HG02588 (cell line): ENCODE results near the gene ANXA5.
"Not testable (repeated sequence)": the region's sequence is repeated elsewhere in the genome, so short reads cannot be mapped to it uniquely, and the experiment has no call there.

Experiments used
- ATAC-seq: cut with Tn5 transposase; IDR thresholded peaks from one replicate; pipeline ENCODE4 v1.9.1; 2021; ENCODE audit warnings: mild to moderate bottlenecking, moderate library complexity; ENCODE audit not compliant: unreplicated experiment

ANXA5 gene

DNA sequence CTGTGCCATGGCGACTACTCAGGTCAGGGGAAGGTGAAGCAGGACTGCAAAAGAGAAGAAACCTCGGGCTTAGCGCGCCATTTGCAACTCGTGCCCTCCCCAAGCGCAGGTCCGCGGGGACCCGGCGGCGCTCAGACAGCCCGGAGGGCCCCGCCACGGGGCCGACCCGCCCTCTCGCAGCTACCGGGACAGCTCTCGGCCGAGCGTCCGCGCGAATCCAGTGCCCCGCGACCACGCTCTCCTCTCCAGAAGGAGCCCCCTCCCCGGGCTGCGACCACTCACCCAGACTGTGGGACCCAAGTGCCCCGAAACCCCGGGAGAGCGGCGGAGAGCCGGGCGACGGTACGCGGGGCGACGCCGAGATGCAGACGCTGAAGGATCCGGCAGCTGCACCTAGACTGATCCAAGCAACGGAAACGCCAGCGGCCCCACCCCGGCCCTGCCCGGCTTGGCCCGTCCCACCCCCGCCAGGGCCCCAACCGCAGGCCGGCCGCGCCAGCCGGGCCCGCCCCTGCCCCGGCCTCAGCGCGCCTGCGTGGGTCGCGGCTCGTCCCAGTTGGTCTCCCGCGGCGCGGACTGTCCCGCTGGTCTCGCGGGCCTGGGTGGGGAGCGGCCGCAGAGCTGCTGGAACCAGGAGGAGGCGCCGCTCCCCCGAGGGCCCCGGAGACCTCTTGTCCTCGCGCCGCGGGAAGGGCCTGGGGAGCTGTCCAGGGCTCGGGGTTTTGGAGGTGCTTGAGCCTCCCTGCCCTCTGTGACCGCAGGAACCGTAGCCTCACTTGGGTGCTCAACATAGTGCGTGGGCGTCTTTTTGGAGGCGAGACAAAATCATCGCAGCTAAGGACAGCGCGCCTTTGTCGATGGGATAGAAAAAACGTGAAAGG is at the start of gene ANXA5:
ANXA5 (minus strand) TSS at position 400 of the 881 bp plus-strand sequence; CDS start at position 9, 391 bp downstream.
- peak; percentile 86 for ATAC-seq

DNA sequence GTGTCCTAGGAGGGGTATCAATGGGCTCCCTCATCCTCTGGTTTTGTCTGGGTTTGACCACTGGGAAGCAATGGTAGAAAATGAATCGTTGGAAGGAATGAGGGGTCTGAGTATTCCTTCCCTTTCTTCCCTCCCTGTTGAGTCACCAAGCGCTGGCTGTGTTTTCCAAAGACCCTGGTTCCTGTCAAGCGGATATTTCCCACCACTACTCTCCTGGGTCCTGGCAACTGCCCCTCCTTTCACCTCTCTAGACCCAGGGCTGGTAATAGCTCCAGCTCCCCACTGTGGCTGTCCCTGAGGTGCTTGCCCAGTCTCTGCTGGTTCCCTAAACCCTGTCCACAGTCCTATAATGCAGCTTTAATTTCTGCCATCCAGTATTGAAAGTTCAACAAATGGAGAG is 46.0 kb upstream of the ANXA5 start:
- ATAC-seq = no peak

DNA sequence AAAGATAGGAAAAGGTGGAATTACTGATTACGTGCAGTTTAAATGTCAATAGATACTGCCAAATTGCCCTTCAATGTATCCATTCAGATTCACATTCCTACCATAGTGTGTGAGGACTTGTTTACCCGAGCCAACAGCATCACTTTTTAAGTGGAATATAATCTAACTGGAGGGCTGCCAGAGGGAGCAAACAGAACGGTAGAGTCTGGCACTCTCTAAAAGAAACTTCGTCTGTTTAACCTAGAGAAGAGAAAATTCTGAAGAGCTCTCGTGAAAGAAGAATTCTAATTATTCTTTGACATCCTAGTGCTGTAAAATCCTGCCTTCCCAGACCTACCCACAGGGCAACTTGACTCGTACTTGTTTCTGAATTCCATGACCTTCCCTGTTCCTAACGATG is 45.0 kb upstream of the ANXA5 start:
- no peak for ATAC-seq

- no peak for ATAC-seq
These were observed 44.1 kb upstream of the ANXA5 start for GRCh38 chr4:121740796-121741409.

GRCh38 chr4:121739575-121739974 is 42.8 kb upstream of the ANXA5 start:
- no peak for ATAC-seq

- no peak for ATAC-seq
These were observed 42.2 kb upstream of the ANXA5 start for GRCh38 chr4:121738780-121739535.

DNA sequence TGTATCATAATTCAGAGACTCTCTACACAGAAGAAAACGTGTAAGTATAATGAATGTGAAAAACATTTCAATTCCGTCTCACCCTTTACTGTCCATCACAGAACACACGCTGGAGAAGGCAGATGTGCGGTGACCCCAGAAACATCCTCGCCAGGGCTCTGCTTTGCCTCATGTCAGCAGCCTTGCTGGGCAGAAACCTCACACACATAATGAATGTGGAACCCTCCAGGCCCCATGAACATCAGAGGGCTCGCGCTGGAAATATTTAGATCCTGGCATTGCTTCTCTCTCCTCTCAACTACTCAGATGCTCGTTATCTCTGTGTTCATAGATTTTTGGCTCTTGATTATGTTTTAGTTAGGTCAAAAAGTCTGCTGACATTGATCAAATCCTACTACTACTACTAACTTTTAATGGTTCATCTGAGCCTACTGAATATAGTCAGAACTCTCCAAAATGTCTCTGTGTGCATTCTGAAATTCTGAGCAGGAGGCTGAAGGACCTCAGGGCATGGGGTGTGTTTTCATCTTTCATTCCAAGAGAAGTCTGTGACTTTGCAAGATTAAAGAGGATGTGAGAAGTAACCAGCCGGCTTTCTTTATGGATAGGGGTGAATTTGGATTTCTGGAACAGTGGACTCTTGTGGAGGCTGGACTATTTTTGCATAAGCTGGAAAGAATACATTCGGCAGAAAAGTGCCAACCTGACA is 41.2 kb upstream of the ANXA5 start:
- no peak for ATAC-seq

- no peak for ATAC-seq
These were observed 40.1 kb upstream of the ANXA5 start for GRCh38 chr4:121736735-121737351.

GRCh38 chr4:121734571-121734970 is 37.8 kb upstream of the ANXA5 start:
- ATAC-seq = no peak

DNA sequence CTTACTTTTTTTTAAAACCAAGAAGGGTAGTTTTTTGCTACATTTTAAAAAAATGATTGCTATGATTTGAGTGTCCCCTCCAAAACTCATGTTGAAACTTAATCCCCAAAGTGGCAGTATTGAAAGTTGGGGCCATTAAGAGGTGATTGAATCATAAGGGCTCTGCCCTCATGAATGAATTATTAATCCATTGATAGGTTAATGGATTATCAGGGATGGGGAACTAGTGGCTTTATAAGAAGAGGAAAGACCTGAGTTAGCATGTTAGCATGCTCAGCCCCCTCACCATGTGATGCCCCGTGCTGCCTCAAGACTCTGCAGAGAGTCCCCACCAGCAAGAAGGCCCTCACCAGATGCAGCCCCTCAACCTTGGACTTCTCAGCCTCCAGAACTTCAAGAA is 37.2 kb upstream of the ANXA5 start:
- ATAC-seq = no peak

- ATAC-seq = not testable (repeated sequence)
These were observed 33.0 kb upstream of the ANXA5 start for GRCh38 chr4:121729753-121730152.

DNA sequence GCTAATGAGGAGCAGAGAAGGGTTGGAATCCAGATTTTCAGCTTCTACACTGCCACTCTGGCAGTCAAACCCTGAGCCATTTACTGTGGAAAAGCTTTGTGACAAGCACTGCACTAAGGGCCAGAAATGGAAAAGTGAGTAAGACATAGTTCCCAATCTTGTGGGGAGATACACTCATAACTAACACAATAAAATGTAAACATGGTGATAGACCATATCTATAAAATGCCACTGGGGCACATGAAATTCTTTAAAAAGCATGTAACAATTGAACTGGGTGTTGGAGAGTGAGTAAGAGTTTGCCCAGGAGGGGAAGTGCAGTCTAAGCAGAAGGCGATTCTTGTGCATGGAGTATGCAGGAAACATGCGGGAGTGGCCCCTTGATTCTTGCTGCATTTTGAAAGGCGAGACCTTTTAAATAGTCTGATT is 32.0 kb upstream of the ANXA5 start:
- ATAC-seq = no peak

DNA sequence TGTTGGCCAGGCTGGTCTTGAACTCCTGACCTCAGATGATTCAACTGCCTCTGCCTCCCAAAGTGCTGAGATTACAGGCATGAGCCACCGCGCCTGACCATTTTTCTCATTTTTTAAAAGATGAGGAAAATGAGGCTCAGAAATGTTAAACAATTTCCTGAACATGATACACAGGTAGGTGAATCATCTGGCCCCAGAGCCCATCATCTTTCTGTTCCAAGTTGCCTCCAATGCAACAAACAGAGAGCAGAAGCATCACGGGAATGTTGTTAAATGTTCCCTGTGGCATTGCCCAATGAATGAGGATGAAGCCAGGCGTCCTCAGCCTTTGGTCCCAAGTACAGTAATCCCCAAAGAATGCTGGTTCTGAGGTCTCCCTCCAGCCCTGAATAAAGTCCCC is 31.3 kb upstream of the ANXA5 start:
- ATAC-seq = no peak

GRCh38 chr4:121726642-121727268 is 30.0 kb upstream of the ANXA5 start:
- ATAC-seq = peak; percentile 96

- no peak for ATAC-seq
These were observed 27.9 kb upstream of the ANXA5 start for GRCh38 chr4:121724671-121725070.

DNA sequence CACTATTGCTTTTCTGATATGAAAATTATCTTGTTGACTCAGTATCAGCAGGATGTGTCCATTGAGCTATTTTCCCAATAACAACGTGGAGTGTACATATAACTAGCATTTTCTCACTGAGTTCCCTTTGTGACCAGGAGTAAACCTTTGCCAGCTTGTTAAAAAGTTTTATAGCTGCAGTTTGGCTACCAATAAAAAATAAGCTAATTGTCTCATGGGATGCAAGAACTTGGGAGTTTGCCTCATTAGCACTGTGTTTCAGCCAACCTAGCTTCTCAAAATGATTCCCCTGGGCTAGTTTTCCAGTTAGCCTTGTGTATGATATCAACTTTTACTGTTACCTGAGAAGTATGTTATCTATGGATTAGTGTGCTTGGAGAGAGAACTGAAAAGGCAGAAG is 24.9 kb upstream of the ANXA5 start:
- ATAC-seq = no peak

DNA sequence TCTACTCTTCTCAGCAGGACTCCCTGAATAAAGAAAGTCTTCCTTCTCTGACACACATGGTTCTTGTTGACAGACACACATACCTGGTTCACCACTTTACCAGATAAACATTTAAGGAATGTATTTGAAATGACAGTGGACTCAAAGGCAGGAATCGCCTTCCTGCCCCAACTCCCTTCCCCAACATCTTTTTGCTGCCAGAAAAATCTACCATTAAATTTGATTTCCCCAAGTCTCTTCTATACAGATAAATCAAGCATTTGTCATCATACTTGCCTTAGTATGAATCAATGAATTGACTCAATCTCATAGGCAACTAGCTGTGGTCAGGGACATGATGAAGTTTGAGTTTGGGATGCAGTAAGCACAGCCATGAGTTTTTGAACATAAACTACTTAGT is 23.3 kb upstream of the ANXA5 start:
- no peak for ATAC-seq

GRCh38 chr4:121717680-121718237 is 21.0 kb upstream of the ANXA5 start:
- no peak for ATAC-seq

DNA sequence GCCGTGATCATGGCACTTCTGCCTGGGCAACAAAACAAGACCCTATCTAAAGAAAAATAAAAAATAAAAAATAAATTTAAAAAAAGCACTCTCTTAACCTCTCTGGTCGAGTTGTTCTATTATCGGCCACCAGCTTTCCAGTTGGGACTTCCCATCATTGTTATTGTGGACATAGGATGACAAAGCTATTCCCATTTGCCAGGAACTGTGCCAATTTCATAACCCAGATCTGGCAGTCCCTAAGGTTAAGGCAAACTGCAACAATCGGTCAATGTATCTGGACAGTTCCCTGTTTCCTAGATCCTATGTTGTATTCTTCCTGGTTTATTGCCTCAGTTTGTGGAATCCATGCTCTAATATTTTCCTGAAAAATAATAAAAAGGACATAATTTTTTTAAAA is 17.8 kb upstream of the ANXA5 start:
- no peak for ATAC-seq

- no peak for ATAC-seq
These were observed 16.0 kb upstream of the ANXA5 start for GRCh38 chr4:121712783-121713182.
